GM23338 (cell line): ENCODE data around the gene ANKH. TPM values are rescaled to one million over a fixed set of nuclear protein-coding genes. Genes with fewer than 3 reads are reported as not detected.

Experiments used
- ATAC-seq: fragments of 200-7000 bp; cut with Tn5 transposase; 3 replicates; pipeline ENCODE4 v1.9.1; 2020
- DNase-seq: peaks from one replicate; pipeline ENCODE4 v3.0.0-alpha.2; 2015; ENCODE audit warnings: low spot score
- H2AFZ ChIP-seq: fragments of 200-600 bp; sonication (generic); 2 replicates; pipeline ENCODE4 v1.8.0; 2016; ENCODE audit warnings: antibody characterized with exemption, mild to moderate bottlenecking, moderate library complexity
- H3F3A ChIP-seq: fragments of 200-600 bp; sonication (generic); replicated peaks from 2 replicates; pipeline ENCODE4 v1.8.0; 2017; ENCODE audit warnings: antibody characterized with exemption, mixed run types, low read depth
- H3K27ac ChIP-seq: fragments of 200-600 bp; sonication (generic); 2 replicates; pipeline ENCODE4 v1.6.1; 2016; ENCODE audit warnings: low read depth
- H3K27me3 ChIP-seq: fragments of 200-600 bp; sonication (generic); 2 replicates; pipeline ENCODE4 v1.8.0; 2016; ENCODE audit warnings: mild to moderate bottlenecking, mixed run types, moderate library complexity; ENCODE audit not compliant: insufficient read depth
- H3K36me3 ChIP-seq: fragments of 200-600 bp; sonication (generic); 2 replicates; pipeline ENCODE4 v1.8.0; 2016; ENCODE audit warnings: mild to moderate bottlenecking; ENCODE audit not compliant: insufficient read depth
- H3K4me1 ChIP-seq: fragments of 200-600 bp; sonication (generic); 2 replicates; pipeline ENCODE4 v1.8.0; 2016; ENCODE audit warnings: mild to moderate bottlenecking, moderate library complexity; ENCODE audit not compliant: insufficient read depth
- H3K4me2 ChIP-seq: fragments of 200-600 bp; sonication (generic); 2 replicates; pipeline ENCODE4 v1.7.1; 2017; ENCODE audit warnings: mixed run types
- H3K4me3 ChIP-seq: fragments of 200-600 bp; sonication (generic); 2 replicates; pipeline ENCODE4 v1.6.1; 2016; ENCODE audit warnings: mixed run types
- H3K79me2 ChIP-seq: fragments of 200-600 bp; sonication (generic); replicated peaks from 2 replicates; pipeline ENCODE4 v1.8.0; 2017; ENCODE audit warnings: mild to moderate bottlenecking; ENCODE audit not compliant: insufficient read depth
- H3K9me2 ChIP-seq: fragments of 200-600 bp; sonication (generic); 2 replicates; pipeline ENCODE4 v1.8.0; 2017; ENCODE audit not compliant: insufficient read depth
- H4K20me1 ChIP-seq: fragments of 200-600 bp; sonication (generic); replicated peaks from 2 replicates; pipeline ENCODE4 v1.8.0; 2017; ENCODE audit warnings: mild to moderate bottlenecking; ENCODE audit not compliant: insufficient read depth
- H3K27ac Mint-ChIP-seq: 2 replicates; pipeline ENCODE4 v1.8.0; 2020; ENCODE audit warnings: inconsistent platforms, mild to moderate bottlenecking, moderate library complexity, mixed read lengths
- H3K27me3 Mint-ChIP-seq: 3 replicates; pipeline ENCODE4 v1.8.0; 2022; ENCODE audit warnings: low read depth, mild to moderate bottlenecking, moderate library complexity, mixed read lengths, inconsistent platforms; ENCODE audit not compliant: insufficient read depth, poor library complexity
- H3K36me3 Mint-ChIP-seq: 3 replicates; pipeline ENCODE4 v1.8.0; 2021; ENCODE audit warnings: low read depth, mild to moderate bottlenecking, inconsistent platforms, moderate library complexity, mixed read lengths
- H3K4me1 Mint-ChIP-seq: 3 replicates; pipeline ENCODE4 v1.8.0; 2020; ENCODE audit warnings: mild to moderate bottlenecking, inconsistent platforms, mixed read lengths
- H3K4me3 Mint-ChIP-seq: 3 replicates; pipeline ENCODE4 v1.8.0; 2021; ENCODE audit warnings: moderate library complexity, mild to moderate bottlenecking, inconsistent platforms, mixed read lengths
- H3K9me3 Mint-ChIP-seq: 3 replicates; pipeline ENCODE4 v1.8.0; 2020; ENCODE audit warnings: moderate library complexity, mild to moderate bottlenecking, inconsistent platforms, mixed read lengths
- CREB1 ChIP-seq: fragments of 250-450 bp; sonication (Bioruptor Pico); IDR thresholded peaks from 2 replicates; pipeline ENCODE4 v1.5.0; 2020; ENCODE audit warnings: low read depth, mild to moderate bottlenecking, moderate library complexity
- CTCF ChIP-seq, 2 experiments: fragments of 200-600 bp in 1 of 2; sonication (generic) in 1 of 2; conservative IDR thresholded peaks; 2 replicates each; pipeline versions ENCODE4 v1.5.1 to v1.6.1; 2016 to 2017; ENCODE audit warnings: antibody characterized with exemption in 2 of 2, low read depth in 2 of 2, mild to moderate bottlenecking in 2 of 2, moderate library complexity in 1 of 2
- EZH2 ChIP-seq: fragments of 200-600 bp; sonication (generic); IDR thresholded peaks from one replicate; pipeline ENCODE4 v1.8.0; 2017; ENCODE audit warnings: antibody characterized with exemption, mild to moderate bottlenecking, low read depth; ENCODE audit not compliant: unreplicated experiment
- EZH2phosphoT487 ChIP-seq: fragments of 200-600 bp; sonication (generic); IDR thresholded peaks from one replicate; pipeline ENCODE4 v1.8.1; 2018; ENCODE audit warnings: antibody characterized with exemption; ENCODE audit not compliant: unreplicated experiment
- JUNB ChIP-seq: IDR thresholded peaks from one replicate; pipeline ENCODE4 v1.6.1; 2016; ENCODE audit warnings: antibody characterized with exemption; ENCODE audit not compliant: unreplicated experiment
- NANOG ChIP-seq: IDR thresholded peaks from 2 replicates; pipeline ENCODE4 v1.6.1; 2016; ENCODE audit warnings: antibody characterized with exemption, borderline replicate concordance
- POLR2AphosphoS5 ChIP-seq: IDR thresholded peaks from 2 replicates; pipeline ENCODE4 v1.6.1; 2016; ENCODE audit warnings: antibody characterized with exemption, low read depth
- STAT1 ChIP-seq: IDR thresholded peaks from one replicate; pipeline ENCODE4 v1.6.1; 2016; ENCODE audit warnings: antibody characterized with exemption; ENCODE audit not compliant: unreplicated experiment
- ZNF114 ChIP-seq: fragments of 250-450 bp; sonication (Bioruptor Pico); IDR thresholded peaks from 2 replicates; pipeline ENCODE4 v1.5.0; 2020; ENCODE audit warnings: mild to moderate bottlenecking, moderate library complexity
- ZNF331 ChIP-seq: fragments of 250-450 bp; sonication (Bioruptor Pico); IDR thresholded peaks from 2 replicates; pipeline ENCODE4 v1.5.0; 2020; ENCODE audit warnings: low read depth, mild to moderate bottlenecking, moderate library complexity
- polyA plus RNA-seq: library from polyadenylated mRNA; unstranded; fragments of >200 nt; fragmentation: Nextera tagmentation; extraction: Ambion mirVana; gene quantifications from 2 replicates; pipeline ENCODE4 v1.2.1, GENCODE V29; 2016
- total RNA-seq: library from RNA; depleted of rRNA; stranded (reverse); fragments of >200 nt; shearing (Covaris generic); gene quantifications from 2 replicates; pipeline ENCODE4 v1.2.3, GENCODE V29; 2014
- TF ChIP-seq, protein P1 (sequence below): IDR thresholded peaks from 2 replicates; pipeline ENCODE4 v1.6.1; 2016; ENCODE audit warnings: antibody characterized with exemption
- TF ChIP-seq, protein P2 (sequence below): fragments of 250-450 bp; sonication (Bioruptor Pico); IDR thresholded peaks from 2 replicates; pipeline ENCODE4 v1.5.0; 2020; ENCODE audit warnings: mild to moderate bottlenecking, moderate library complexity
- TF ChIP-seq, protein P3 (sequence below): IDR thresholded peaks from one replicate; pipeline ENCODE4 v1.6.1; 2018; ENCODE audit warnings: antibody characterized with exemption; ENCODE audit not compliant: unreplicated experiment

Gene ANKH
- total and polyA plus RNA-seq, 2 experiments from 2014 or later: 5.0 to 6.1 TPM

GRCh38 chr5:14782591-14782990 is 89.0 kb downstream of the ANKH start:
- Histone ChIP-seq H3K4me2 (no peak overlapping the region), H3K27ac (no peak overlapping the region), H3K9me2 (0 out of 2 replicates have a peak, but pooled peaks cover 4% of the 10 kb centered on the region), H4K20me1 (no peaks in the 10 kb centered on the region), H2AFZ (no peak overlapping the region), H3K36me3 (no peaks in the 10 kb centered on the region; the same call in 1 of the 2 replicates), H3K27me3 (no peaks in the 10 kb centered on the region), H3K4me3 (no peak overlapping the region), H3K4me1 (0 out of 2 replicates have a peak, but pooled peaks cover 5% of the 10 kb centered on the region), H3F3A (no peaks in the 10 kb centered on the region), H3K79me2 (no peaks in the 10 kb centered on the region)
- Mint-ChIP-seq H3K4me3 (no peak overlapping the region), H3K9me3 (peaks cover 15% of the 10 kb centered on the region; the same call in 2 of the 3 replicates), H3K27me3 (no peaks in the 10 kb centered on the region), H3K36me3 (peaks cover 5% of the 10 kb centered on the region), H3K4me1 (peaks cover 13% of the 10 kb centered on the region), H3K27ac (no peak overlapping the region)
- DNase-seq (no peak), ATAC-seq (no peak)
- TF ChIP-seq, protein P1, sequence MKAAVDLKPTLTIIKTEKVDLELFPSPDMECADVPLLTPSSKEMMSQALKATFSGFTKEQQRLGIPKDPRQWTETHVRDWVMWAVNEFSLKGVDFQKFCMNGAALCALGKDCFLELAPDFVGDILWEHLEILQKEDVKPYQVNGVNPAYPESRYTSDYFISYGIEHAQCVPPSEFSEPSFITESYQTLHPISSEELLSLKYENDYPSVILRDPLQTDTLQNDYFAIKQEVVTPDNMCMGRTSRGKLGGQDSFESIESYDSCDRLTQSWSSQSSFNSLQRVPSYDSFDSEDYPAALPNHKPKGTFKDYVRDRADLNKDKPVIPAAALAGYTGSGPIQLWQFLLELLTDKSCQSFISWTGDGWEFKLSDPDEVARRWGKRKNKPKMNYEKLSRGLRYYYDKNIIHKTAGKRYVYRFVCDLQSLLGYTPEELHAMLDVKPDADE: no peak
- TF ChIP-seq NANOG (no peak), ZNF331 (no peak), CTCF (conservative IDR thresholded peaks at IDR 0.05; ENCODE audit: low read depth in 2 of 2) (no peak), CREB1 (CRISPR knock-in tag) (no peak), POLR2AphosphoS5 (no peak), ZNF114 (no peak), EZH2 (no peak), STAT1 (no peak), EZH2phosphoT487 (no peak), JUNB (no peak)
- TF ChIP-seq, protein P2, sequence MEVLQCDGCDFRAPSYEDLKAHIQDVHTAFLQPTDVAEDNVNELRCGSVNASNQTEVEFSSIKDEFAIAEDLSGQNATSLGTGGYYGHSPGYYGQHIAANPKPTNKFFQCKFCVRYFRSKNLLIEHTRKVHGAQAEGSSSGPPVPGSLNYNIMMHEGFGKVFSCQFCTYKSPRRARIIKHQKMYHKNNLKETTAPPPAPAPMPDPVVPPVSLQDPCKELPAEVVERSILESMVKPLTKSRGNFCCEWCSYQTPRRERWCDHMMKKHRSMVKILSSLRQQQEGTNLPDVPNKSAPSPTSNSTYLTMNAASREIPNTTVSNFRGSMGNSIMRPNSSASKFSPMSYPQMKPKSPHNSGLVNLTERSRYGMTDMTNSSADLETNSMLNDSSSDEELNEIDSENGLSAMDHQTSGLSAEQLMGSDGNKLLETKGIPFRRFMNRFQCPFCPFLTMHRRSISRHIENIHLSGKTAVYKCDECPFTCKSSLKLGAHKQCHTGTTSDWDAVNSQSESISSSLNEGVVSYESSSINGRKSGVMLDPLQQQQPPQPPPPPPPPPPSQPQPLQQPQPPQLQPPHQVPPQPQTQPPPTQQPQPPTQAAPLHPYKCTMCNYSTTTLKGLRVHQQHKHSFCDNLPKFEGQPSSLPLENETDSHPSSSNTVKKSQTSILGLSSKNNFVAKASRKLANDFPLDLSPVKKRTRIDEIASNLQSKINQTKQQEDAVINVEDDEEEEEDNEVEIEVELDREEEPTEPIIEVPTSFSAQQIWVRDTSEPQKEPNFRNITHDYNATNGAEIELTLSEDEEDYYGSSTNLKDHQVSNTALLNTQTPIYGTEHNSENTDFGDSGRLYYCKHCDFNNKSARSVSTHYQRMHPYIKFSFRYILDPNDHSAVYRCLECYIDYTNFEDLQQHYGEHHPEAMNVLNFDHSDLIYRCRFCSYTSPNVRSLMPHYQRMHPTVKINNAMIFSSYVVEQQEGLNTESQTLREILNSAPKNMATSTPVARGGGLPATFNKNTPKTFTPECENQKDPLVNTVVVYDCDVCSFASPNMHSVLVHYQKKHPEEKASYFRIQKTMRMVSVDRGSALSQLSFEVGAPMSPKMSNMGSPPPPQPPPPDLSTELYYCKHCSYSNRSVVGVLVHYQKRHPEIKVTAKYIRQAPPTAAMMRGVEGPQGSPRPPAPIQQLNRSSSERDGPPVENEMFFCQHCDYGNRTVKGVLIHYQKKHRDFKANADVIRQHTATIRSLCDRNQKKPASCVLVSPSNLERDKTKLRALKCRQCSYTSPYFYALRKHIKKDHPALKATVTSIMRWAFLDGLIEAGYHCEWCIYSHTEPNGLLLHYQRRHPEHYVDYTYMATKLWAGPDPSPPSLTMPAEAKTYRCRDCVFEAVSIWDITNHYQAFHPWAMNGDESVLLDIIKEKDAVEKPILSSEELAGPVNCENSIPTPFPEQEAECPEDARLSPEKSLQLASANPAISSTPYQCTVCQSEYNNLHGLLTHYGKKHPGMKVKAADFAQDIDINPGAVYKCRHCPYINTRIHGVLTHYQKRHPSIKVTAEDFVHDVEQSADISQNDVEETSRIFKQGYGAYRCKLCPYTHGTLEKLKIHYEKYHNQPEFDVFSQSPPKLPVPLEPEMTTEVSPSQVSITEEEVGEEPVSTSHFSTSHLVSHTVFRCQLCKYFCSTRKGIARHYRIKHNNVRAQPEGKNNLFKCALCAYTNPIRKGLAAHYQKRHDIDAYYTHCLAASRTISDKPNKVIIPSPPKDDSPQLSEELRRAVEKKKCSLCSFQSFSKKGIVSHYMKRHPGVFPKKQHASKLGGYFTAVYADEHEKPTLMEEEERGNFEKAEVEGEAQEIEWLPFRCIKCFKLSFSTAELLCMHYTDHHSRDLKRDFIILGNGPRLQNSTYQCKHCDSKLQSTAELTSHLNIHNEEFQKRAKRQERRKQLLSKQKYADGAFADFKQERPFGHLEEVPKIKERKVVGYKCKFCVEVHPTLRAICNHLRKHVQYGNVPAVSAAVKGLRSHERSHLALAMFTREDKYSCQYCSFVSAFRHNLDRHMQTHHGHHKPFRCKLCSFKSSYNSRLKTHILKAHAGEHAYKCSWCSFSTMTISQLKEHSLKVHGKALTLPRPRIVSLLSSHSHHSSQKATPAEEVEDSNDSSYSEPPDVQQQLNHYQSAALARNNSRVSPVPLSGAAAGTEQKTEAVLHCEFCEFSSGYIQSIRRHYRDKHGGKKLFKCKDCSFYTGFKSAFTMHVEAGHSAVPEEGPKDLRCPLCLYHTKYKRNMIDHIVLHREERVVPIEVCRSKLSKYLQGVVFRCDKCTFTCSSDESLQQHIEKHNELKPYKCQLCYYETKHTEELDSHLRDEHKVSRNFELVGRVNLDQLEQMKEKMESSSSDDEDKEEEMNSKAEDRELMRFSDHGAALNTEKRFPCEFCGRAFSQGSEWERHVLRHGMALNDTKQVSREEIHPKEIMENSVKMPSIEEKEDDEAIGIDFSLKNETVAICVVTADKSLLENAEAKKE (CRISPR knock-in tag): no peak
- TF ChIP-seq, protein P3, sequence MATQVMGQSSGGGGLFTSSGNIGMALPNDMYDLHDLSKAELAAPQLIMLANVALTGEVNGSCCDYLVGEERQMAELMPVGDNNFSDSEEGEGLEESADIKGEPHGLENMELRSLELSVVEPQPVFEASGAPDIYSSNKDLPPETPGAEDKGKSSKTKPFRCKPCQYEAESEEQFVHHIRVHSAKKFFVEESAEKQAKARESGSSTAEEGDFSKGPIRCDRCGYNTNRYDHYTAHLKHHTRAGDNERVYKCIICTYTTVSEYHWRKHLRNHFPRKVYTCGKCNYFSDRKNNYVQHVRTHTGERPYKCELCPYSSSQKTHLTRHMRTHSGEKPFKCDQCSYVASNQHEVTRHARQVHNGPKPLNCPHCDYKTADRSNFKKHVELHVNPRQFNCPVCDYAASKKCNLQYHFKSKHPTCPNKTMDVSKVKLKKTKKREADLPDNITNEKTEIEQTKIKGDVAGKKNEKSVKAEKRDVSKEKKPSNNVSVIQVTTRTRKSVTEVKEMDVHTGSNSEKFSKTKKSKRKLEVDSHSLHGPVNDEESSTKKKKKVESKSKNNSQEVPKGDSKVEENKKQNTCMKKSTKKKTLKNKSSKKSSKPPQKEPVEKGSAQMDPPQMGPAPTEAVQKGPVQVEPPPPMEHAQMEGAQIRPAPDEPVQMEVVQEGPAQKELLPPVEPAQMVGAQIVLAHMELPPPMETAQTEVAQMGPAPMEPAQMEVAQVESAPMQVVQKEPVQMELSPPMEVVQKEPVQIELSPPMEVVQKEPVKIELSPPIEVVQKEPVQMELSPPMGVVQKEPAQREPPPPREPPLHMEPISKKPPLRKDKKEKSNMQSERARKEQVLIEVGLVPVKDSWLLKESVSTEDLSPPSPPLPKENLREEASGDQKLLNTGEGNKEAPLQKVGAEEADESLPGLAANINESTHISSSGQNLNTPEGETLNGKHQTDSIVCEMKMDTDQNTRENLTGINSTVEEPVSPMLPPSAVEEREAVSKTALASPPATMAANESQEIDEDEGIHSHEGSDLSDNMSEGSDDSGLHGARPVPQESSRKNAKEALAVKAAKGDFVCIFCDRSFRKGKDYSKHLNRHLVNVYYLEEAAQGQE: no peak
